Neural progenitor cell (in vitro differentiated cells): ENCODE data around the gene CARD11. TPM values are rescaled to one million over a fixed set of nuclear protein-coding genes. Genes with fewer than 3 reads are reported as not detected.

Source experiments
- DNase-seq: peaks from one replicate; pipeline ENCODE4 v3.0.0-alpha.2; 2016; ENCODE audit warnings: low spot score
- H2AFZ ChIP-seq: fragments of 200-600 bp; sonication (generic); replicated peaks from 2 replicates; pipeline ENCODE4 v1.6.1; 2016; ENCODE audit warnings: antibody characterized with exemption
- H3F3A ChIP-seq: fragments of 200-600 bp; sonication (generic); 2 replicates; pipeline ENCODE4 v1.6.1; 2016; ENCODE audit warnings: antibody characterized with exemption, low read depth
- H3K27ac ChIP-seq: fragments of 200-600 bp; sonication (generic); 2 replicates; pipeline ENCODE4 v1.5.1; 2016; ENCODE audit warnings: mild to moderate bottlenecking
- H3K27me3 ChIP-seq: fragments of 200-600 bp; sonication (generic); 2 replicates; pipeline ENCODE4 v1.6.1; 2016; ENCODE audit warnings: mild to moderate bottlenecking, moderate library complexity
- H3K36me3 ChIP-seq: fragments of 200-600 bp; sonication (generic); 2 replicates; pipeline ENCODE4 v1.5.1; 2016
- H3K4me1 ChIP-seq: fragments of 200-600 bp; sonication (generic); 2 replicates; pipeline ENCODE4 v1.6.1; 2016; ENCODE audit warnings: mixed run types
- H3K4me2 ChIP-seq: fragments of 200-600 bp; sonication (generic); 2 replicates; pipeline ENCODE4 v1.6.1; 2016
- H3K4me3 ChIP-seq: fragments of 200-600 bp; sonication (generic); 2 replicates; pipeline ENCODE4 v1.5.1; 2016
- H3K79me2 ChIP-seq: fragments of 200-600 bp; sonication (generic); 2 replicates; pipeline ENCODE4 v1.6.1; 2016; ENCODE audit warnings: low read depth
- H3K9ac ChIP-seq: fragments of 200-600 bp; sonication (generic); 2 replicates; pipeline ENCODE4 v1.6.1; 2016
- H3K9me3 ChIP-seq: fragments of 200-600 bp; sonication (generic); 2 replicates; pipeline ENCODE4 v1.5.1; 2016; ENCODE audit warnings: low read depth
- H4K20me1 ChIP-seq: fragments of 200-600 bp; sonication (generic); 2 replicates; pipeline ENCODE4 v1.6.1; 2016; ENCODE audit warnings: low read depth
- H3K27ac Mint-ChIP-seq: 3 replicates; pipeline ENCODE4 v1.8.0; 2021; ENCODE audit warnings: mixed read lengths
- H3K27me3 Mint-ChIP-seq: 2 replicates; pipeline ENCODE4 v1.8.0; 2022; ENCODE audit warnings: low read depth, mild to moderate bottlenecking, inconsistent platforms, moderate library complexity, mixed read lengths; ENCODE audit not compliant: insufficient read depth
- H3K36me3 Mint-ChIP-seq: 3 replicates; pipeline ENCODE4 v1.8.0; 2021; ENCODE audit warnings: mixed read lengths
- H3K4me1 Mint-ChIP-seq: 3 replicates; pipeline ENCODE4 v1.8.0; 2021; ENCODE audit warnings: mixed read lengths
- H3K4me3 Mint-ChIP-seq: 3 replicates; pipeline ENCODE4 v1.8.0; 2021; ENCODE audit warnings: mild to moderate bottlenecking, moderate library complexity, mixed read lengths
- H3K9me3 Mint-ChIP-seq: 3 replicates; pipeline ENCODE4 v1.8.0; 2020; ENCODE audit warnings: mixed read lengths
- CTCF ChIP-seq: fragments of 200-600 bp; sonication (generic); IDR thresholded peaks from 2 replicates; pipeline ENCODE4 v1.5.1; 2017; ENCODE audit warnings: antibody characterized with exemption, mild to moderate bottlenecking
- EZH2 ChIP-seq: fragments of 200-600 bp; sonication (generic); IDR thresholded peaks from 2 replicates; pipeline ENCODE4 v1.6.1; 2017; ENCODE audit warnings: antibody characterized with exemption, mild to moderate bottlenecking, moderate library complexity
- EZH2phosphoT487 ChIP-seq: fragments of 200-600 bp; sonication (generic); IDR thresholded peaks from 2 replicates; pipeline ENCODE4 v1.6.1; 2017; ENCODE audit warnings: antibody characterized with exemption
- total RNA-seq: library from RNA; depleted of rRNA; stranded (reverse); fragments of >200 nt; gene quantifications from 2 replicates; pipeline ENCODE4 v1.2.3, GENCODE V29; 2015; ENCODE audit warnings: low replicate concordance

Gene CARD11
- total RNA-seq, 1 donor from 2014 or later: 0.75 TPM

DNA sequence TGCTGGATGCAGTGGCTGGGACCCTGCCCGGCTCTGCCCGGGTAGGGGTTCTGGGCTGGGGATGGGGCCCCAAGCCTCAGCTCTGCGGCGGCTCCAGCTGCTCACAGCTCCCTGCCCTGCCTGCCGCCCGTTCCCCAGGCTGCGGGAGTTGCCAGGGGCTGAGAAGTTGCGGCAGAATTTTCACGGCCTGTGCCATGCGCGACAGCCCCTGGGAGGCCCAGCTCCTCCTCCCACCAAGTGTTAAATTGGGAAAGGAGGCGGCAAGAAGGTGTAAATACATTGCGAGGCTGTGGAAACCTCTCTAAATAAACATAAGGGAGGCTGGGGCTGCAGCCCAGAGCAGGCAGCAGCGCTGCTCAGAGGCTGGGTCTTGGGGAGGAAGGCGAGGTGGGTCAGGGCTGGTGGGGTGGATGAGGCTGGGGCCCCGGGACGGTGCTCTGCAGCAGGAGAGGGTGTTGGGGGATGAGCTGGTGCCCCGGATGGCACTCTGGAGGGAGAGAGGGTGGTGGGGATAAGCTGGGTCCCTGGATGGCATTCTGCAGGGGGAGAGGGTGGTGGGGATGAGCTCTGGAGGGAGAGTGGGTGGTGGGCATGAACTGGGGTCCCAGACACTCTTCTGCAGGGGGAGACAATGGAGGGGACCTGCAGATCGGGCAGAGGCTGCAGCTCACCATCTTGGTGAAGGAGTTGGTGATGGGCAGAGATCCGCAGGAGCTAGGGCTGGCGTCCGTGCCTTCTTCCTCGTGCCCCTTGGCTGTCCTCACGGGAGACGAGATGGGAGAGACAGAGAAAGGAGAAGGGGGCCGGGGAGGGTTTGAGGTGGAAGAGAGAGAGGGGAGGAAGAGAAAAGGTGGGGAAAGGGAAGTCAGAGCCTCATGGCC, 114.1 kb downstream of the CARD11 start:
- H4K20me1 ChIP-seq: no peaks in the 10 kb centered on the region
- no peaks in the 10 kb centered on the region for H3K36me3 ChIP-seq
- no peaks in the 10 kb centered on the region for H3K9me3 ChIP-seq
- H3K27me3 ChIP-seq: no peaks in the 10 kb centered on the region
- H3K27ac ChIP-seq: no peak overlapping the region
- H2AFZ ChIP-seq: no peak overlapping the region
- Mint-ChIP-seq H3K36me3 (no peaks in the 10 kb centered on the region), H3K27me3 (peaks cover 11% of the 10 kb centered on the region), H3K27ac (no peak overlapping the region), H3K9me3 (no peaks in the 10 kb centered on the region), H3K4me1 (peaks cover 12% of the 10 kb centered on the region), H3K4me3 (no peak overlapping the region)
- H3K4me3 ChIP-seq: no peak overlapping the region
- H3K79me2 ChIP-seq: no peaks in the 10 kb centered on the region
- peak overlapping the region; percentile 58 for H3K9ac ChIP-seq
- H3F3A ChIP-seq: no peaks in the 10 kb centered on the region
- H3K4me2 ChIP-seq: no peak overlapping the region
- no peak for DNase-seq
- no peaks in the 10 kb centered on the region for H3K4me1 ChIP-seq
- TF ChIP-seq EZH2phosphoT487 (no peak), EZH2 (no peak), CTCF (no peak)

GRCh38 chr7:2928613-2929311, 114.9 kb downstream of the CARD11 start:
- Histone ChIP-seq H3K4me1 (no peaks in the 10 kb centered on the region), H2AFZ (no peak overlapping the region), H3K36me3 (no peaks in the 10 kb centered on the region), H3K4me3 (no peak overlapping the region), H3F3A (no peaks in the 10 kb centered on the region), H3K27me3 (no peaks in the 10 kb centered on the region), H4K20me1 (no peaks in the 10 kb centered on the region), H3K27ac (no peak overlapping the region), H3K79me2 (no peaks in the 10 kb centered on the region), H3K9ac (peak overlapping the region; percentile 58), H3K9me3 (no peaks in the 10 kb centered on the region), H3K4me2 (no peak overlapping the region)
- no peaks in the 10 kb centered on the region for H3K36me3 Mint-ChIP-seq
- H3K9me3 Mint-ChIP-seq: no peaks in the 10 kb centered on the region
- DNase-seq: no peak
- TF ChIP-seq EZH2 (no peak), CTCF (no peak)
- H3K27me3 Mint-ChIP-seq: peaks cover 9% of the 10 kb centered on the region
- H3K4me1 Mint-ChIP-seq: peaks cover 12% of the 10 kb centered on the region
- H3K4me3 Mint-ChIP-seq: no peak overlapping the region
- no peak overlapping the region for H3K27ac Mint-ChIP-seq

DNA sequence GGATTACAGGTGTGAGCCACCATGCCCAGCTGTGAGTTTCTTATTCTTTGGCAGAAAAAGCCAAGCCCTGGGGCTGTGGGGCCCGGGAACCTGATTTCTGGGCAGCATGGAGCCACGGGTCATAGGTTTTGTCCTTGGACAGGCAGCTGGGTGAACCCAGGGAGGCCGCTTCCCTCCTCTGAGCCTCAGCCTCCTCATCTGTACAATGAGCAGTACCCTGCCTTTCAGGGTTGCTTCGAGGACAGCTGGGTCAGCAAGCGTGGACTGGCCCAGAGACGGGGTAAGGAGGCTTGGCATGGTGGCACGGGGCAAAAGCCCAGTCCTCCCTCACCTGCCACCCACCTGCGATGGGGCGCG, 115.4 kb downstream of the CARD11 start:
- Histone ChIP-seq H3K4me1 (no peaks in the 10 kb centered on the region), H3K27ac (no peak overlapping the region), H3K9me3 (no peaks in the 10 kb centered on the region), H3F3A (no peaks in the 10 kb centered on the region), H3K79me2 (no peaks in the 10 kb centered on the region), H3K9ac (no peak overlapping the region), H3K4me3 (no peak overlapping the region), H2AFZ (no peak overlapping the region), H3K27me3 (no peaks in the 10 kb centered on the region), H3K4me2 (no peak overlapping the region), H4K20me1 (no peaks in the 10 kb centered on the region), H3K36me3 (no peaks in the 10 kb centered on the region)
- Mint-ChIP-seq H3K36me3 (no peaks in the 10 kb centered on the region), H3K27me3 (peaks cover 9% of the 10 kb centered on the region), H3K4me1 (peaks cover 12% of the 10 kb centered on the region), H3K4me3 (no peak overlapping the region), H3K9me3 (no peaks in the 10 kb centered on the region), H3K27ac (no peak overlapping the region)
- no peak for DNase-seq
- TF ChIP-seq EZH2: no peak
- no peak for TF ChIP-seq CTCF
- TF ChIP-seq EZH2phosphoT487: no peak
